GM21390 (cell line): Measurements from ENCODE around the gene DDA1.
"Not testable (repeated sequence)": the region's sequence is repeated elsewhere in the genome, so short reads cannot be mapped to it uniquely, and the experiment has no call there.

Source experiments
- ATAC-seq: cut with Tn5 transposase; IDR thresholded peaks from one replicate; pipeline ENCODE4 v1.9.1; 2021; ENCODE audit not compliant: unreplicated experiment

The DDA1 gene

GRCh38 chr19:17309198-17309964 lies at the start of gene DDA1:
DDA1 (plus strand) TSS chr19:17309563; CDS start chr19:17309655, 92 bp downstream.
- ATAC-seq, result peak; percentile 43

GRCh38 chr19:17259934-17260333 lies 49.4 kb upstream of the DDA1 start:
- no peak for ATAC-seq

GRCh38 chr19:17260842-17261325 lies 48.5 kb upstream of the DDA1 start:
- ATAC-seq, result peak; percentile 76

GRCh38 chr19:17262557-17262956 lies 46.8 kb upstream of the DDA1 start:
- no peak for ATAC-seq

- no peak for ATAC-seq
Observed at GRCh38 chr19:17263712-17264640, 45.4 kb upstream of the DDA1 start.

GRCh38 chr19:17264641-17264979 lies 44.8 kb upstream of the DDA1 start, which contains the start of gene USHBP1:
USHBP1 (minus strand) TSS chr19:17264745; CDS start chr19:17264299, 446 bp downstream.
- ATAC-seq, result no peak

- ATAC-seq, result no peak
Observed at GRCh38 chr19:17266026-17266425, 43.3 kb upstream of the DDA1 start.

GRCh38 chr19:17266589-17266974 lies 42.8 kb upstream of the DDA1 start:
- ATAC-seq, result peak; percentile 24

- peak; percentile 88 for ATAC-seq
Observed at GRCh38 chr19:17266975-17267788, 42.2 kb upstream of the DDA1 start, which contains the start of gene BABAM1. BABAM1 (plus strand) TSS chr19:17267443; CDS start chr19:17268807, 1,364 bp downstream.

GRCh38 chr19:17268754-17269153 lies 40.6 kb upstream of the DDA1 start:
- ATAC-seq, result no peak

GRCh38 chr19:17274892-17275291 lies 34.5 kb upstream of the DDA1 start:
- not testable (repeated sequence) for ATAC-seq

- no peak for ATAC-seq
Observed at GRCh38 chr19:17275441-17276175, 33.8 kb upstream of the DDA1 start.

- no peak for ATAC-seq
Observed at GRCh38 chr19:17279436-17279835, 29.9 kb upstream of the DDA1 start.

GRCh38 chr19:17281391-17282304 lies 27.7 kb upstream of the DDA1 start, which contains the start of gene ANKLE1:
ANKLE1 (plus strand) TSS chr19:17281901; CDS start chr19:17281921, 20 bp downstream.
- no peak for ATAC-seq

- no peak for ATAC-seq
Observed at GRCh38 chr19:17282488-17283125, 26.8 kb upstream of the DDA1 start.

GRCh38 chr19:17283504-17283996 lies 25.8 kb upstream of the DDA1 start:
- ATAC-seq, result no peak

GRCh38 chr19:17285415-17286135 lies 23.8 kb upstream of the DDA1 start:
- no peak for ATAC-seq

GRCh38 chr19:17286263-17286662 lies 23.1 kb upstream of the DDA1 start:
- ATAC-seq, result no peak
